HepG2 (cell line): ENCODE measurements around the gene OR6S1. TPM values are rescaled to one million over a fixed set of nuclear protein-coding genes. Genes with fewer than 3 reads are reported as not detected.
A peak's percentile ranks its signal among the peaks of the same experiment; 100 is the strongest.

Experiments
- IRX3 ChIP-seq: sonication (generic); formaldehyde crosslinking; IDR thresholded peaks from 2 replicates; pipeline ENCODE4 v1.8.1; 2023; ENCODE audit warnings: mild to moderate bottlenecking, low read depth, missing genetic modification reagents, borderline replicate concordance
- ISL2 ChIP-seq: sonication (generic); formaldehyde crosslinking; IDR thresholded peaks from 2 replicates; pipeline ENCODE4 v1.5.0; 2020; ENCODE audit warnings: missing genetic modification reagents
- MYC ChIP-seq: sonication (generic); formaldehyde crosslinking; IDR thresholded peaks from 2 replicates; pipeline ENCODE4 v1.9.0; 2021; ENCODE audit warnings: missing genetic modification reagents, borderline replicate concordance
- MYNN ChIP-seq: sonication (generic); formaldehyde crosslinking; IDR thresholded peaks from 2 replicates; pipeline ENCODE4 v1.4.0; 2020; ENCODE audit warnings: mild to moderate bottlenecking, low read depth, missing genetic modification reagents
- PAF1 ChIP-seq: IDR thresholded peaks from 2 replicates; pipeline ENCODE4 v1.6.1; 2016; ENCODE audit warnings: missing genetic modification reagents, missing compliant biosample characterization
- SP4 ChIP-seq: sonication (generic); formaldehyde crosslinking; IDR thresholded peaks from 2 replicates; pipeline ENCODE4 v1.8.1; 2023; ENCODE audit warnings: mild to moderate bottlenecking, missing genetic modification reagents
- THAP11 ChIP-seq: IDR thresholded peaks from 2 replicates; pipeline ENCODE4 v1.6.1; 2016; ENCODE audit warnings: missing biosample characterization, missing genetic modification reagents
- ZNF44 ChIP-seq: sonication (generic); formaldehyde crosslinking; IDR thresholded peaks from 2 replicates; pipeline ENCODE4 v1.5.1; 2020; ENCODE audit warnings: mild to moderate bottlenecking, missing genetic modification reagents
- ZNF629 ChIP-seq: sonication (generic); formaldehyde crosslinking; conservative IDR thresholded peaks from 2 replicates; pipeline ENCODE4 v1.5.0; 2020; ENCODE audit warnings: missing genetic modification reagents
- ZNF7 ChIP-seq: IDR thresholded peaks from 2 replicates; pipeline ENCODE4 v1.6.1; 2016; ENCODE audit warnings: missing biosample characterization, missing genetic modification reagents
- ZNF713 ChIP-seq: sonication (generic); formaldehyde crosslinking; IDR thresholded peaks from 2 replicates; pipeline ENCODE4 v1.4.0; 2020; ENCODE audit warnings: mild to moderate bottlenecking, missing genetic modification reagents
- ZNF746 ChIP-seq: sonication (generic); formaldehyde crosslinking; IDR thresholded peaks from 2 replicates; pipeline ENCODE4 v1.8.0; 2022; ENCODE audit warnings: mild to moderate bottlenecking, missing genetic modification reagents
- ZSCAN29 ChIP-seq: sonication (generic); formaldehyde crosslinking; conservative IDR thresholded peaks from 2 replicates; pipeline ENCODE4 v1.4.0; 2020; ENCODE audit warnings: mild to moderate bottlenecking, missing genetic modification reagents
- polyA plus RNA-seq, 8 experiments: library from polyadenylated mRNA; depleted of rRNA in 3 of 8; stranded (reverse) in 7 of 8; unstranded in 1 of 8; fragments of >200 nt; fragmentation: Illumina TruSeq in 4 of 8; extraction: Trizol in 4 of 8; gene quantifications; 2 replicates each; pipeline versions ENCODE4 v1.2.1 to v1.2.3, GENCODE V29; 2011 to 2016; ENCODE audit warnings: low read depth in 4 of 8, missing spikeins in 1 of 8, mixed read lengths in 1 of 8; ENCODE audit not compliant: insufficient read depth in 1 of 8
- total RNA-seq, 5 experiments: library from RNA; depleted of rRNA; stranded (reverse); fragments of >200 nt; fragmentation: Illumina TruSeq; extraction: Trizol; gene quantifications; 2 replicates each; pipeline ENCODE4 v1.2.3, GENCODE V29; 2016; ENCODE audit warnings: low read depth in 1 of 5
- TF ChIP-seq, protein P1 (sequence below): sonication (generic); formaldehyde crosslinking; IDR thresholded peaks from 2 replicates; pipeline ENCODE4 v1.5.0; 2020; ENCODE audit warnings: mild to moderate bottlenecking, missing genetic modification reagents
- TF ChIP-seq, protein P2 (sequence below): sonication (generic); formaldehyde crosslinking; IDR thresholded peaks from 2 replicates; pipeline ENCODE4 v1.4.0; 2020; ENCODE audit warnings: mild to moderate bottlenecking, missing genetic modification reagents
- TF ChIP-seq, protein P3 (sequence below): sonication (generic); formaldehyde crosslinking; IDR thresholded peaks from 2 replicates; pipeline ENCODE4 v1.4.0; 2020; ENCODE audit warnings: mild to moderate bottlenecking, missing genetic modification reagents

Gene OR6S1
- total and polyA plus RNA-seq, 2 of the 13 experiments (the other 11 are each of a cell fraction or from before 2014, with no cell fraction given) = 0.09 TPM; not detected in 1

DNA sequence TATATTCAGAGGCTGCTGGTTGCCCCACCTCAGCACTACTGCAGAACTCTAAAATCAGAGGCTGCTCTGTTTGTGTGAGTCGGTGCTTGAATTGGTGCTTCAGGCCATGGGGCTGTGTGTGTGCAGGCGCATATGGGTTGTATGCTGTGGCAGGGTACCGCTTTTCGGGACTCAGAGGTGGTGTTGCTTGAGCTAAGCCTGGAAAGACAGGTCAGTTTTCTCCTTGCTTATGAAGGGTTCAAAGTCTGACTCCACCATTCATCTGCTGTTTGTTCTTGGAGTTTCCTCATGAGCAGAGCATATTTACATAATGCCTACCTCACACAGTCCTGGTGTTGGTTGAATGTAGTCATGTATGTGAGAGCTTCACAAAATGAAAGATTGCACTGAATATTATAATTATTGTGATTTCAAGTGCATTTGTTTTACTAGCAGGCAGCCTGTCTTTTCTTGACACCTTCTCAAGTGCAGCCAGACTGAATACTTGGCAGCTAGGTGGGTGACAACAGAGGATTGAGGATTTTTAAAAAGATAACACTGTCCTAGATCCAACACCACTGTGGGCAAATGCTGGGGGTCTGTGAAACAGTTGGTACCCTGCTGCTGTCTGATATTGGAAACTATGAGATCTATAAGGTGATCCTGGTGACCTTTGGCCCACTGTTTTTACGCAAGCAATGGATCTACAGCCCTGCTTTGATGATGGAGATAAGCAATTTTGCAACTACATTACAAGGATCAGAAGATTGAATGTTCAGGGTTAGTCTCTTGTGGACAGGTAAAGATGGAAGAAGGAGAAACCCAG lies 46.1 kb upstream of the OR6S1 start (continued):
- TF ChIP-seq, protein P1, sequence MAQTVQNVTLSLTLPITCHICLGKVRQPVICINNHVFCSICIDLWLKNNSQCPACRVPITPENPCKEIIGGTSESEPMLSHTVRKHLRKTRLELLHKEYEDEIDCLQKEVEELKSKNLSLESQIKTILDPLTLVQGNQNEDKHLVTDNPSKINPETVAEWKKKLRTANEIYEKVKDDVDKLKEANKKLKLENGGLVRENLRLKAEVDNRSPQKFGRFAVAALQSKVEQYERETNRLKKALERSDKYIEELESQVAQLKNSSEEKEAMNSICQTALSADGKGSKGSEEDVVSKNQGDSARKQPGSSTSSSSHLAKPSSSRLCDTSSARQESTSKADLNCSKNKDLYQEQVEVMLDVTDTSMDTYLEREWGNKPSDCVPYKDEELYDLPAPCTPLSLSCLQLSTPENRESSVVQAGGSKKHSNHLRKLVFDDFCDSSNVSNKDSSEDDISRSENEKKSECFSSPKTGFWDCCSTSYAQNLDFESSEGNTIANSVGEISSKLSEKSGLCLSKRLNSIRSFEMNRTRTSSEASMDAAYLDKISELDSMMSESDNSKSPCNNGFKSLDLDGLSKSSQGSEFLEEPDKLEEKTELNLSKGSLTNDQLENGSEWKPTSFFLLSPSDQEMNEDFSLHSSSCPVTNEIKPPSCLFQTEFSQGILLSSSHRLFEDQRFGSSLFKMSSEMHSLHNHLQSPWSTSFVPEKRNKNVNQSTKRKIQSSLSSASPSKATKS (CRISPR knock-in tag) = no peak
- TF ChIP-seq PAF1 (CRISPR knock-in tag) (peak; percentile 34; the same call in 1 of the 2 replicates), MYNN (CRISPR knock-in tag) (no peak), SP4 (CRISPR knock-in tag) (no peak), THAP11 (CRISPR knock-in tag) (peak; percentile 48), ZNF746 (CRISPR knock-in tag) (peak; percentile 20; the same call in 1 of the 2 replicates), ZNF44 (CRISPR knock-in tag) (no peak), ZNF713 (CRISPR knock-in tag) (no peak), ZNF629 (CRISPR knock-in tag) (peak; percentile 35; the same call in 1 of the 2 replicates), MYC (peak; percentile 30; the same call in 1 of the 2 replicates), ZNF7 (CRISPR knock-in tag) (no peak), ZSCAN29 (CRISPR knock-in tag) (no peak), IRX3 (CRISPR knock-in tag) (0 out of 2 replicates have a peak, but pooled peaks have one; percentile 29), ISL2 (CRISPR knock-in tag) (peak; percentile 63)
- TF ChIP-seq, protein P2, sequence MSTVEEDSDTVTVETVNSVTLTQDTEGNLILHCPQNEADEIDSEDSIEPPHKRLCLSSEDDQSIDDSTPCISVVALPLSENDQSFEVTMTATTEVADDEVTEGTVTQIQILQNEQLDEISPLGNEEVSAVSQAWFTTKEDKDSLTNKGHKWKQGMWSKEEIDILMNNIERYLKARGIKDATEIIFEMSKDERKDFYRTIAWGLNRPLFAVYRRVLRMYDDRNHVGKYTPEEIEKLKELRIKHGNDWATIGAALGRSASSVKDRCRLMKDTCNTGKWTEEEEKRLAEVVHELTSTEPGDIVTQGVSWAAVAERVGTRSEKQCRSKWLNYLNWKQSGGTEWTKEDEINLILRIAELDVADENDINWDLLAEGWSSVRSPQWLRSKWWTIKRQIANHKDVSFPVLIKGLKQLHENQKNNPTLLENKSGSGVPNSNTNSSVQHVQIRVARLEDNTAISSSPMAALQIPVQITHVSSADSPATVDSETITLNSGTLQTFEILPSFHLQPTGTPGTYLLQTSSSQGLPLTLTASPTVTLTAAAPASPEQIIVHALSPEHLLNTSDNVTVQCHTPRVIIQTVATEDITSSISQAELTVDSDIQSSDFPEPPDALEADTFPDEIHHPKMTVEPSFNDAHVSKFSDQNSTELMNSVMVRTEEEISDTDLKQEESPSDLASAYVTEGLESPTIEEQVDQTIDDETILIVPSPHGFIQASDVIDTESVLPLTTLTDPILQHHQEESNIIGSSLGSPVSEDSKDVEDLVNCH (CRISPR knock-in tag) = no peak
- TF ChIP-seq, protein P3, sequence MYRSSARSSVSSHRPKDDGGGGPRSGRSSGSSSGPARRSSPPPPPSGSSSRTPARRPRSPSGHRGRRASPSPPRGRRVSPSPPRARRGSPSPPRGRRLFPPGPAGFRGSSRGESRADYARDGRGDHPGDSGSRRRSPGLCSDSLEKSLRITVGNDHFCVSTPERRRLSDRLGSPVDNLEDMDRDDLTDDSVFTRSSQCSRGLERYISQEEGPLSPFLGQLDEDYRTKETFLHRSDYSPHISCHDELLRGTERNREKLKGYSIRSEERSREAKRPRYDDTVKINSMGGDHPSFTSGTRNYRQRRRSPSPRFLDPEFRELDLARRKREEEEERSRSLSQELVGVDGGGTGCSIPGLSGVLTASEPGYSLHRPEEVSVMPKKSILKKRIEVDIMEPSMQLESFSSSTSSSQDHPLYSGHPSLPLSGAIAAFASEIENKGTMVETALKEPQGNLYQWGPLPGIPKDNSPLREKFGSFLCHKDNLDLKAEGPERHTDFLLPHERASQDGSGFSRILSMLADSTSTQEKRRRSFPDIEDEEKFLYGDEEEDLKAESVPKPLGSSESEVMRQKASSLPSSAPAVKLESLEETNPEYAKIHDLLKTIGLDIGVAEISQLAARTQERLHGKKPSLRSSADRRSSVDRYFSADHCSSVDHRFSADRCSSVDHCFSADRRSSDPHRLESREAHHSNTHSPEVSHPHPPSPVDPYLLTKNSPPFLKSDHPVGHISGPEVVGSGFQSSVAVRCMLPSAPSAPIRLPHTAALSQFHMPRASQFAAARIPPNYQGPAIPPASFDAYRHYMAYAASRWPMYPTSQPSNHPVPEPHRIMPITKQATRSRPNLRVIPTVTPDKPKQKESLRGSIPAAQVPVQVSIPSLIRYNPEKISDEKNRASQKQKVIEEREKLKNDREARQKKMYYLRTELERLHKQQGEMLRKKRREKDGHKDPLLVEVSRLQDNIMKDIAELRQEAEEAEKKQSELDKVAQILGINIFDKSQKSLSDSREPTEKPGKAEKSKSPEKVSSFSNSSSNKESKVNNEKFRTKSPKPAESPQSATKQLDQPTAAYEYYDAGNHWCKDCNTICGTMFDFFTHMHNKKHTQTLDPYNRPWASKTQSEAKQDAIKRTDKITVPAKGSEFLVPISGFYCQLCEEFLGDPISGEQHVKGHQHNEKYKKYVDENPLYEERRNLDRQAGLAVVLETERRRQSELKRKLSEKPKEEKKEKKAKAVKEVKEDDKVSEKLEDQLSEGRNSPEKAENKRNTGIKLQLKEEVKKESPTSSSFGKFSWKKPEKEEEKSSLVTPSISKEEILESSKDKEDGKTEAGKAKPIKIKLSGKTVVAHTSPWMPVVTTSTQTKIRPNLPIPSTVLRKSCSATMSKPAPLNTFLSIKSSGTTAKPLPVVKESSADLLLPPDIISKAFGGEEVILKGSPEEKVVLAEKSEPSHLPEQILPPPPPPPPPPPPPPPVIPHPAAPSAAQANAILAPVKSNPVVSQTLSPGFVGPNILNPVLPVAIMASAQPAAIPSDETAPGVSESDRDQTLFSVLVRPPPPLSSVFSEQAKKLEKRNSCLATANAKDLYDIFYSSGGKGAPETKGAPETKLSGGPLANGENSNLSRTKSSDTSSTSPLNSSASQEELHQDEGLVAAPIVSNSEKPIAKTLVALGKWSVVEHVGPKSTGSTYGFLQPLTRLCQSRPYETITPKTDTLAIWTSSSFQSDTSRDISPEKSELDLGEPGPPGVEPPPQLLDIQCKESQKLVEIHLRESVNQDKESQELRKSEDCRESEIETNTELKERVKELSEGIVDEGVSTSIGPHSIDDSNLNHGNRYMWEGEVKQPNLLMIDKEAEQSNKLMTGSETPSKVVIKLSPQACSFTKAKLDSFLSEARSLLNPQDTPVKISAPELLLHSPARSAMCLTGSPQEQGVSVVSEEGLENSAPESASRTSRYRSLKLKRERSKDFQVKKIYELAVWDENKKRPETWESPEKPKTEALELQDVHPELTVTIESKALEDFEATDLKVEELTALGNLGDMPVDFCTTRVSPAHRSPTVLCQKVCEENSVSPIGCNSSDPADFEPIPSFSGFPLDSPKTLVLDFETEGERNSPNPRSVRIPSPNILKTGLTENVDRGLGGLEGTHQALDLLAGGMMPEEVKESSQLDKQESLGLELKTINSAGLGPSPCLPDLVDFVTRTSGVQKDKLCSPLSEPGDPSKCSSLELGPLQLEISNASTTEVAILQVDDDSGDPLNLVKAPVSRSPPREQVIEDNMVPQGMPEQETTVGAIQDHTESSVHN (CRISPR knock-in tag) = no peak
